C4-2B (cell line): ENCODE results near the gene SCGB1D1.
"Not testable (repeated sequence)": the region's sequence is repeated elsewhere in the genome, so short reads cannot be mapped to it uniquely, and the experiment has no call there.

Experiments
- H3K27ac ChIP-seq: fragments of 450-650 bp; 2 replicates; pipeline ENCODE4 v1.5.1; 2017
- ZFX ChIP-seq: fragments of 450-650 bp; IDR thresholded peaks from 2 replicates; pipeline ENCODE4 v1.6.1; 2017
- TF ChIP-seq, protein P1 (sequence below): fragments of 450-650 bp; conservative IDR thresholded peaks from 2 replicates; pipeline ENCODE4 v1.5.1; 2017; ENCODE audit warnings: mild to moderate bottlenecking

SCGB1D1 gene

DNA sequence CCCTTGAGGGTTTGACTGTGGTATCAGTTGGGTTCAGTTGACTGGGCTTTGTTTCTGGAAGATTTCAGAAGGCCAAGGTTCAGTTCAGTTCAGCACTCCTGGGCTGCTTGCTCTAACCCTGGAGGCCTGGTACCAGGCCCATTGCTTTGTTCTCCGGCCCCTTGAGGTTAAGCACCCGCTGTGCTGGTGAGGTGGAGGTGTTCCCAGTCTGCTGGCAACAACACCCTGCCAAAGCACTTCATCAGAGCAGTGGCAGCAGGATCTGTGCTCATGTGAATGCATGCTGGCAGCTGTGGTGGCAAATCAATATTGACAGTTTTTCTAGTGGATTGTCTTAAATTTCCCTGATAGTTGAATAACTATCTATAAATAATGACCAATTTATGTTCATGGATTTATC, 3.8 kb upstream of the SCGB1D1 start:
- TF ChIP-seq ZFX = no peak
- TF ChIP-seq, protein P1, sequence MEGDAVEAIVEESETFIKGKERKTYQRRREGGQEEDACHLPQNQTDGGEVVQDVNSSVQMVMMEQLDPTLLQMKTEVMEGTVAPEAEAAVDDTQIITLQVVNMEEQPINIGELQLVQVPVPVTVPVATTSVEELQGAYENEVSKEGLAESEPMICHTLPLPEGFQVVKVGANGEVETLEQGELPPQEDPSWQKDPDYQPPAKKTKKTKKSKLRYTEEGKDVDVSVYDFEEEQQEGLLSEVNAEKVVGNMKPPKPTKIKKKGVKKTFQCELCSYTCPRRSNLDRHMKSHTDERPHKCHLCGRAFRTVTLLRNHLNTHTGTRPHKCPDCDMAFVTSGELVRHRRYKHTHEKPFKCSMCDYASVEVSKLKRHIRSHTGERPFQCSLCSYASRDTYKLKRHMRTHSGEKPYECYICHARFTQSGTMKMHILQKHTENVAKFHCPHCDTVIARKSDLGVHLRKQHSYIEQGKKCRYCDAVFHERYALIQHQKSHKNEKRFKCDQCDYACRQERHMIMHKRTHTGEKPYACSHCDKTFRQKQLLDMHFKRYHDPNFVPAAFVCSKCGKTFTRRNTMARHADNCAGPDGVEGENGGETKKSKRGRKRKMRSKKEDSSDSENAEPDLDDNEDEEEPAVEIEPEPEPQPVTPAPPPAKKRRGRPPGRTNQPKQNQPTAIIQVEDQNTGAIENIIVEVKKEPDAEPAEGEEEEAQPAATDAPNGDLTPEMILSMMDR = no peak
- H3K27ac ChIP-seq = no peak overlapping the region

GRCh38 chr11:62193952-62194351, 3.9 kb downstream of the SCGB1D1 start:
- TF ChIP-seq, protein P1 = no peak
- TF ChIP-seq ZFX = no peak
- H3K27ac ChIP-seq = no peak overlapping the region

- H3K27ac ChIP-seq = not testable (repeated sequence)
These were observed 5.0 kb downstream of the SCGB1D1 start for GRCh38 chr11:62195010-62195409.

- TF ChIP-seq, protein P1 = peak; percentile 10; the same call in 1 of the 2 replicates
- no peak for TF ChIP-seq ZFX
- no peak overlapping the region for H3K27ac ChIP-seq
These were observed 5.9 kb downstream of the SCGB1D1 start for GRCh38 chr11:62195945-62196344.

DNA sequence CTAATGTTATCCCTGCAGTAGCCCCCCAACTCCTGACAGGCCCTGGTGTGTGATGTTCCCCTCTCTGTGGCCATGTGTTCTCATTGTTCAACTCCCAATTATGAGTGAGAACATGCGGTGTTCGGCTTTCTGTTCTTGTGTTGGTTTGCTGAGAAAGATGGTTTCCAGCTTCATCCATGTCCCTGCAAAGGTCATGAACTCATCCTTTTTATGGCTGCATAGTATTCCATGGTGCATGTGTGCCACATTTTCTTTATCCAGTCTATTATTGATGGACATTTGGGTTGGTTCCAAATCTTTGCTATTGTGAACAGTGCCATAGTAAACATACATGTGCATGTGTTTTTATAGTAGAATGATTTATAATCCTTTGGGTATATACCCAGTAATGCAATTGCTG, 7.4 kb downstream of the SCGB1D1 start:
- not testable (repeated sequence) for H3K27ac ChIP-seq

GRCh38 chr11:62201376-62201775, 11.4 kb downstream of the SCGB1D1 start:
- TF ChIP-seq, protein P1 = no peak
- TF ChIP-seq ZFX = no peak
- no peak overlapping the region for H3K27ac ChIP-seq

GRCh38 chr11:62202910-62203309, 12.9 kb downstream of the SCGB1D1 start:
- no peak overlapping the region for H3K27ac ChIP-seq
- TF ChIP-seq ZFX = no peak
- TF ChIP-seq, protein P1 = no peak

DNA sequence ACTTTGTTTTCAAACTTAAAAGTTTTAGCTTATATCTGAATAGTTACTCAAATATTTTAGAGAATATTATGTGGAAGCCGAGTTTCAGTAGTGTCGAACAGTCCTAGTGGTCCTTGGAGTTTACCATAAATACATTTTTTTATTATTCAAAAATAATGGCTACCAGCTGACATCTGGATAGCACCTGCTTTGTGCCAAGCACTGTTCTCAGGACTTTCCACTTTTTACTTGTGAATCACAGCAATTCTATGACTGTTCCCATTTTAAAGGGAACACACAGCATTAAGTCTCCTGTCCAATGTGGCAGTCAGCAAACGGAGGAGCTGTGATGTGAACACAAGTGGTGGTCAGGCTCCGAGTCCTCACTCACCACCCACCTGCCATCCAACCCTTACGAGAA, 14.4 kb downstream of the SCGB1D1 start:
- TF ChIP-seq, protein P1 = no peak
- no peak for TF ChIP-seq ZFX
- H3K27ac ChIP-seq = no peak overlapping the region

GRCh38 chr11:62205441-62205840, 15.4 kb downstream of the SCGB1D1 start:
- no peak for TF ChIP-seq ZFX
- TF ChIP-seq, protein P1 = no peak
- H3K27ac ChIP-seq = no peak overlapping the region

DNA sequence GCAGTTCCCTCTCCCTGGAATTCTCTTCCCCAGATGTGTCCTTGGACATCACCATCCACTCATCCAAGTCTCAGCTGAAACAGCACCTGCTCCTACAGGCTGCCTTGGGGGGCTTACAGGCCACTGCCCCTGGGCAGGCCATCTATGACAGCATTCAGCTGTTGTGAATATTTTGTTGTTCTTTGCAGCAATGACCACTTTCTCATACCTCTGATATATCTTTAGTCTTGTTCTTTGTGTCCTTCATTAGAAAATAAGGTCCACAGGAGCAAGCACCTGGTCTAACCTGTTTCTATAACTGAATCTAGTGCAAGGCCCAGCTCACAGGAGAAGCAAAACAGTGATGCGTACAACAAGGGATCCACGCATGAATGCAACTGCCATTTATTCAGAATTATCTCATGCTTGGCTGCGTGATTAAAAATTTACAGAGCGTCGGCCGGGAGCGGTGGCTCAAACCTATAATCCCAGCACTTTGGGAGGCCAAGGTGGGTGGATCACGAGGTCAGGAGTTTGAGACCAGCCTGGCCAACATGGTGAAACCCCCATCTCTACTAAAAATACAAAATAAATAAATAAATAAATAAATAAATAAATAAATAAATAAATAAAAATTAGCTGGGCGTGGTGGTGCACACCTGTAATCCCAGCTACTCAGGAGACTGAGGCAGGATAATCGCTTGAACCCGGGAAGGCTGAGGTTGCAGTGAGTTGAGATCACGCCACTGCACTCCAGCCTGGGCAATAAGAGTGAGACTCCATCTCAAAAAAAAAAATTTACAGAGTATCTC, 16.5 kb downstream of the SCGB1D1 start:
- H3K27ac ChIP-seq = not testable (repeated sequence)
